Measurements from ENCODE around the gene ADAMTSL1.

DNA sequence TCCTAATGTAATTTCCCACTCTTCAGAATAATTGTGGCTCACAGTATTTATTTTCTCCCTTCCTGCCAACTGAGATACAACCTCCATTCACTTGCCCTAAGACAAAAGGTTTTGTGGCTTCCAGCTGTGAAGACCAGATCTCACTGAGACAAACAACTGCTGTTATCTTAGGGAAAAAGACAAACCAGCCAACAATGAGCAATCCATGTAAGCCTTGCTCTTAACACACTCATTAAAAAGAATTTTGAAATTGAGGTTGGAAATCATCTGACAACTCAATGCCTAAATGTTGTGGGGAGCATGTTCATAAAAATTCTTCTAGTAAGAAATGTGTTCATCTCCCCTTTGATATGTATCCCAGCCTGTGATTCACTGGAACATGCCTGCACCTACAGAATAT, 132.9 kb downstream of the ADAMTSL1 start:
- TF ChIP-seq, protein P1, sequence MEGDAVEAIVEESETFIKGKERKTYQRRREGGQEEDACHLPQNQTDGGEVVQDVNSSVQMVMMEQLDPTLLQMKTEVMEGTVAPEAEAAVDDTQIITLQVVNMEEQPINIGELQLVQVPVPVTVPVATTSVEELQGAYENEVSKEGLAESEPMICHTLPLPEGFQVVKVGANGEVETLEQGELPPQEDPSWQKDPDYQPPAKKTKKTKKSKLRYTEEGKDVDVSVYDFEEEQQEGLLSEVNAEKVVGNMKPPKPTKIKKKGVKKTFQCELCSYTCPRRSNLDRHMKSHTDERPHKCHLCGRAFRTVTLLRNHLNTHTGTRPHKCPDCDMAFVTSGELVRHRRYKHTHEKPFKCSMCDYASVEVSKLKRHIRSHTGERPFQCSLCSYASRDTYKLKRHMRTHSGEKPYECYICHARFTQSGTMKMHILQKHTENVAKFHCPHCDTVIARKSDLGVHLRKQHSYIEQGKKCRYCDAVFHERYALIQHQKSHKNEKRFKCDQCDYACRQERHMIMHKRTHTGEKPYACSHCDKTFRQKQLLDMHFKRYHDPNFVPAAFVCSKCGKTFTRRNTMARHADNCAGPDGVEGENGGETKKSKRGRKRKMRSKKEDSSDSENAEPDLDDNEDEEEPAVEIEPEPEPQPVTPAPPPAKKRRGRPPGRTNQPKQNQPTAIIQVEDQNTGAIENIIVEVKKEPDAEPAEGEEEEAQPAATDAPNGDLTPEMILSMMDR (IDR thresholded peaks at IDR 0.05; ENCODE audit: low read depth, low read length), result no peak
- no peak for TF ChIP-seq EZH2phosphoT487 (IDR thresholded peaks at IDR 0.05; ENCODE audit: low read depth)

Data from OCI-LY3 (cell line).